HG03196 (cell line): ENCODE results near the gene WASHC3.
"Not testable (repeated sequence)": the region's sequence is repeated elsewhere in the genome, so short reads cannot be mapped to it uniquely, and the experiment has no call there.

Experiments used
- ATAC-seq: cut with Tn5 transposase; IDR thresholded peaks from one replicate; pipeline ENCODE4 v1.9.1; 2021; ENCODE audit not compliant: unreplicated experiment

The WASHC3 gene, protein sequence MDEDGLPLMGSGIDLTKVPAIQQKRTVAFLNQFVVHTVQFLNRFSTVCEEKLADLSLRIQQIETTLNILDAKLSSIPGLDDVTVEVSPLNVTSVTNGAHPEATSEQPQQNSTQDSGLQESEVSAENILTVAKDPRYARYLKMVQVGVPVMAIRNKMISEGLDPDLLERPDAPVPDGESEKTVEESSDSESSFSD

DNA sequence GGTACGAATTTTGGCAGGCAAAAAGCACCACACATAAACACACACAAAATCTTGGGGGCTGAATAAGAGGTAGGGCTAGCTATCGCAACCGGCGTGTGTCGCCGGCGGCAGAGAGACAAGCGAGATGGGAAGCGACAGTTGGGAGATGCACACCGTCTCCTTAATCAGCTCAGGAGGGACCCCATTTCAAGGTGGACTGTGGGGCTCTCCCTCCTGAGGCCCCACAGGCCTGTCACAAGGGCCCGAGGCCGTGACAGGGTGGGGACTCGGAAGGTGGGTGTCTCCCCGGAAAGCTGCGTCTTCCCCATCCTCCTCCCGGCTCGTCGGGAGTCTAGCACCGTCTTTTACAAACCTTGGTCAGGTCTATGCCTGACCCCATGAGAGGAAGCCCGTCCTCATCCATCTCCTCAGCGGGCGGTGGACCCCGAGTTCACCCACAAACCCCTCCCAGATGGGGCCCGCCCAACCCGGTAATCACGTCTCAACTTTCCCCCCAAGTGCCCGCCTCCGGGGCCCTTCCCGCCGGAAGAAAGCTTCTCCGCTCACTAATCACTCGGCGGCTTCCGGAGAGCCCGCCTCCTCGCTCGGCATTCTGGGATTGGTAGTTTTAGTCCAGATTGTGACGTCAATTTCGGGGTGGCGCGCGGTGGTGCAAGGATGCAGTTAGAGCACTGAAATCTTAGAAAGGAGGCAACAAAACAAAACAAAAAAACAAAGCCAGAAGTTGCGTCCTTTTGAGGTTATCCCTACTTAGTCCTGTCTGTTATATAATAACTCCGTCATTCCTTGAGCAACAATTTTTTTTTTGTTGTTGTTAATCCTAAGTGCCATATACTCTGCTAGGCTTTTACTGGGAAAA, at the start of gene WASHC3:
WASHC3 (minus strand) TSS at position 432 of the 859 bp plus-strand sequence; CDS start at position 403, 29 bp downstream.
- peak; percentile 95 for ATAC-seq

DNA sequence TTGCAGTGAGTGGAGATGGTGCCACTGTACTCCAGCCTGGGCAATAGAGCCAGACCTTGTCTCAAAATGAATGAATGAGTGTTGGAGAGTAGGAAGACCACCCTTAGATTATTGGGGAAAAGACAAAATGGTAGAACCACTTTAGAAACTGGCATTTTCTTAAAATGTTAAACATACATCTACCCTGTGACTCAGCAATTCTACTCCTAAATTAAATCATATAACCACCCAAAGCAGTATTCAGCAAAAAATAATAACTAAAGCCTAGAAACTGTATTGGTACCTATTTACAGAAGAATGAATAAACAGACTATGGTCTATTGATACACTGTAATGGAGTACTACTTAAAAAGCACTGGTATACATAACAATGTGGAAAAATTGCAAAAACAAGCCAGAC, 49.0 kb upstream of the WASHC3 start:
- no peak for ATAC-seq

DNA sequence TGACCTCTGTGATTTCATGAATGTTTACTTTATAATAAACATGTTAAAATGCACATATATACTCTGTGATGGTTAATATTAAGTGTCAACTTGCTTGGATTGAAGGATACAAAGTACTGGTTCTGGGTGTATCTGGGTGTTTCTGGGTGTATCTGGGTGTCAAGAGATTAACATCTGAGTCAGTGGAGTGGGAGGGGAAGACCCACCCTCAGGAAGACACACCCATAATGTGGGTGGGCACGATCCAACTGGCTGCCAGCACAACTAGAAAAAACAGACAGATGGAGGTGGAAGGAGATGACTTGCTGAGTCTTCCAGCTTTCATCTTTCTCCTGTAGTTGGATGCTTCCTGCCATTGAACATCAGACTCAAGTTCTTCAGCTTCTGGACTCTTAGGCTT, 46.2 kb upstream of the WASHC3 start:
- no peak for ATAC-seq

DNA sequence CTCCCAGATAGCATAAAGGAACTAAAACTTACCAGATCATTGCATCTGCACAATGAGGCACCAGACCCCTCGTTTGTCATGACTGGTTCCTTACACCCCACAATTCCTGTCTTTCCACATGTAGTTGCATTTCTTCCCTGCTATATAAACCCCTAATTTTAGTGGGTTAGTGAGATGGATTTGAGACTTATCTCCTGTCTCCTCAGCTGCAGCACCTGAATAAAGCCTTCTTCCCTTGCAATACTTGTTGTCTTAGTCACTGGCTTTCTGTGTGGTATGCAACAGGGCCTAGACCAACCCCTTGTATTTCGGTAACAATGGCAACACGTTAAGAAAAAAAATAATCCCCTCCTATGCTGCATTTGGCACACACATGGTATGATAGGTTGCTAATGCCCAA, 45.1 kb upstream of the WASHC3 start:
- ATAC-seq, result no peak

DNA sequence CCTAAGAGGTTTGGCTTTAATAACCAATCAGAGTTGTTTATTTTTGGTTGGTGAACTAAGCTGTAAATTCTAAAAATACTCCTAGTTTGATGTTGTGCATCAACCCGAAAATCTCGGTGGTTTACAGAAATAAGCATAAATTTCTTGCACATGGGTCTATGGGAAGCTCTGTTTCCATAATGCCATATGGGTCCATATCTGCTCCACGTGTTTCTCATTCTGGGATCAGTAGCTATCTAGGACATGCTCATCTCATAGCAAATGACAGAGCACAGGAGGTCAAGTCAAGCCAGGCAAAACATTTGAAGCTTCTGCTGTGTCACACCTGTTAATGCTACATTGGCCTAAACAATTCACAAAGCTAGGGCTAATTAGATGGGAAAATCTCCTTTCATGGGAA, 35.1 kb upstream of the WASHC3 start:
- no peak for ATAC-seq

DNA sequence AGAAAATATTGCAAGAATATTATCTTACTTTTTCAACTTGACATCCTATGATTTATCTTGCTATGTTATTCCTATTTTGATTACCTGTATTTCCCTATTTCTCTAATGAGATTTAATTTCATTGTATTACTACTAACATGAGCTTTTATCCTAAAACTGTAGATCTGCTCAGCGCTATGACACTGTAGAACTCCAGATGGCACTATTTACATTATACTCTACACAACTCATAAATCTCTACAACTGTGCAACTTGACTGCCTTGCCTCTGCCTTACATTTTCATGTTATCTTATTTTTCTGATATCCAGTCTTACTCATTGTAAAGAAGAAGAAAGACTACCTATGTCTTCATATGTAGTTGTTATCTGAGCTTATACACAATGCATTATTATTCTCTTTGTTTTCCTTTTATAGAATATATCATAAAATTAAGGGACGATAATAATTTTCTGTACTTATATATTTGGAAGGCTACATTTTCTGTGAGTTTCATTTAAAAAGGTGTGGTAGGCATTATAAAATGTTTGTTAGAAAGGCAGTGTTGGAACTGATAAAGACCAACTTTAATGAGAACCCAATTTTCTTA, 34.0 kb upstream of the WASHC3 start:
- ATAC-seq, result no peak

DNA sequence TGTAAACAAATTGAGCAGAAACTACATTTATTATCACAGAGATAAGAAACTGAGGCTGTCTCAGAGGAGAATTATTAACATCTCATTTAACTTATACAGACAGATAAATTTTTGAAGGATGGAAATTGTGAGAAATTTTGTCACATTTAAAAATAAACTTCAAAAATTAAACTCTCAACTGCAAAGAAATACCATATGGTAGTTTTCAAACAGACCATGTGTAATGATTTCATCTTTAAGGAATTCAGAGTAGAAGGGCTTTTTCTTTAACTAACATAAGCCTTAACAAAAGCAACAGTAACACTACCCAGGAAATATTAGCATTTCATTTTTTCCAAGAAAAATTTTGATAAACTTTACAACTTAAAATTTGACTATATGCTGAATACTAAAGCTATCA, 31.5 kb upstream of the WASHC3 start:
- no peak for ATAC-seq

DNA sequence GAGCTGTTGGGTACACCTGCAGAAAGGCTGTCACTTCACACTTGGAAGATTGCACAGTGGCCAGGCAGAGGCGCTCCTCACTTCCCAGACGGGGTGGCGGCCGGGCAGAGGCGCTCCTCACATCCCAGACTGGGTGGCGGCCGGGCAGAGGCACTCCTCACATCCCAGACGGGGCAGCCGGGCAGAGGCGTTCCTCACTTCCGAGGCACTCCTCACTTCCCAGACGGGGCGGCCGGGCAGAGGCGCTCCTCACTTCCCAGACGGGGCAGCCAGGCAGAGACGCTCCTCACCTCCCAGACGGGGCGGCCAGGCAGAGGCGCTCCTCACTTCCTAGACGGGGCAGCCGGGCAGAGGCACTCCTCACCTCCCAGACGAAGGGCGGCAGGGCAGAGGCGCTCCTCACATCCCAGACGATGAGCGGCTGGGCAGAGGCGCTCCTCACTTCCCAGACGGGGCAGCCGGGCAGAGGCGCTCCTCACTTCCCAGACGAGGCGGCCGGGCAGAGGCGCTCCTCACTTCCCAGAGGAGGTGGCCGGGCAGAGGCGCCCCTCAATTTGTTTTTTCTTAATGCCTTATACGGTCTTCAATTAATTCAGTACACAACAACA, 27.5 kb upstream of the WASHC3 start:
- not testable (repeated sequence) for ATAC-seq

DNA sequence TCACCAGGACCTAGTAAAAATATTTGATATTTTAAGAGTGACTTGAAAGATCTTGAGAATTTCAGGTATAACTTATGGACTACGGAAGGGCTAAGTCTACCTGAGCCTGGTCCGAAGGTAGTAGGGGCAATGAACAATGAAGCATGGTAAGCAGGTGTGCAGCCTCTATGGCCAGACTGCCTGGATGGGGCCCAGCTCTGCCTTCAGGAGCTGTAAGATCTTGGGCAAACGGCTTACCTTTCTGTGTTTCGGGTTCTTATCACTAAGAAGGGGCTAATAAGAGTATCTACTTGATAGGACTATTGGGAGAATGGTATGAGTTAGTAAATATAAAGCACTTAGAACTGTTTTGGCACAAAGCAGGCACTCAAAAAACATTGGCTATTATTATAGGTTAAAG, 19.1 kb upstream of the WASHC3 start:
- ATAC-seq, result no peak

DNA sequence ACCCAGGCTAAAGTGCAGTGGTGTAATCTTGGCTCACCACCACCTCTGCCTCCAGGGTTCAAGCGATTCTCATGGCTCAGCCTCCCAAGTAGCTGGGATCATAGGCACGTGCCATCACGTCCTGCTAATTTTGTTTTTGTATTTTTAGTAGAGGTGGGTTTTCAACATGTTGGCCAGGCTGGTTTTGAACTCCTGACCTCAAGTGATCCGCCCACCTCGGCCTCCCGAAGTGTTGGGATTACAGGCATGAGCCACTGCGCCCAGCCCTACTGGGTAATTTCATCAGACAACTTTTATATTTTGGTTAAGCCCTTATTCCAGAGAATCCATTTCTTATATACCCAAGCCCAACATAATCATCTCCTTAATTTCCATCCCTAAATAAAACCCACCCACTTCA, 10.3 kb upstream of the WASHC3 start:
- not testable (repeated sequence) for ATAC-seq

DNA sequence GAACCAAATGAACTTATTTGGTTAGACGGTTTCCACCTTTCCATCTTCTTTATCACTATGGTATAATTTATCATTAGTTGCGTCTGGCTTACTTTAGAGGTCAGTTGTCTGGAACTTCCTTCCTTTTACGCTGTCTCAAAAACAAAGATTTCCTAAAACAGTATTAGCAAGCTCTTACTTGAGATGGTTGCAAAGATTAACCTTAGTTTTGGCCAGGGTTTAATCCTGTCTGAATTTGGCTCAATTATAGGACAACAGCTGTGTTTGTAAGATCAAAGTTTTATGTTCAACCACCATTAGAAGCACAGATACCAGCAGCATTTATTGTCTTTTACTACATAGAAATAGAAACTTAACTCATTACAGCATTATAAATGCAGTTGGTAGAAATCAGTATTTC, 7.9 kb upstream of the WASHC3 start:
- ATAC-seq, result no peak

DNA sequence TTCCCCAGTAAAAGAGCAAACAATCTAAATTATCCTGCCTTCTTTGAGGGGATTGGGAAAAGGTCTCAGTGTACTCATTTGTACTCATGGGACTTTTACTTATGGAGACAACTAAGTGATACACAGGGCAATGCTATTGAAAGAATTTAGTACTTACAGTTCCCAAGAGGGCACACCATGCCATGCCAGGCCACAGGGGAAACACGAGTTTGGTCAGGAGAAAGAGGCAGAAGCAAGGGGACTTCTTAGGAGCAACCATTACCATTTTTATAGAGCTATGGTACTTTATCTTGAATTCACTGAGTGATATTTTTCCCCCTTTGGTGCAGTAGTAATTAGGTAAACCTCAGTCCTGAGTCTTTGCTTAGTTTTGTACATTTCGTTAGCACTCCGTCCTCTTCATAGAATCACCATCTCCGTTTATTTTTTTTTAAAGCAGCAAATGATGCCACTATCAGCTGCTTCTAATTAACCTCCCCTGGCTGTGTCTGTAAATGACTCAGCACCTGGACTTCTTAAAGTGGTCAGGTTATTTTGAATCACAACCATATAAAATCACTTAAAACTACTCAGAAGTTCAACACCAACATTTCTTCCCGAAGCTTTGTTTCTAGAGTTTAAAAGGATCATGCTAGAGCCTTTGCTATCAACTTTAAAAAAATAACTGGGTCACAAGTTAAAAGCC, 5.9 kb upstream of the WASHC3 start:
- no peak for ATAC-seq

DNA sequence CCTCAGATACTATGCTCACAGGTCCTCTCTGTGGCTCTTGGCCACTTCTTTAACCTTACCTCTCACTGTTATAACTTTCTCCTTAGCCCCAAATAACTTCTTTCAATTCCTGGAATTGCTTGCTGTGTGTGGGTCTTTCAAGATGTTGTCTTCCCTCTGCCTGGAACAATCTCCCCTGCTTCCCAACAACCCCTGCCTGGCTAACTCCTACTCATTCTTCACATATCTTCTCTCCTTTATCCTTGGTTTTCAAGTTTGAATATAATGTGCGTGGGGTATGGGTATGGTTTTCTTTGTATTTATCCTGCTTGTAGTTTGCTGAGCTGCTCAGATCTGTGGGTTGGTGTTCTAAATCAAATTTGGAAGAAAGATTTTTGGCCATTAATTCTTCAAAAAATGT, 2.7 kb upstream of the WASHC3 start:
- no peak for ATAC-seq

DNA sequence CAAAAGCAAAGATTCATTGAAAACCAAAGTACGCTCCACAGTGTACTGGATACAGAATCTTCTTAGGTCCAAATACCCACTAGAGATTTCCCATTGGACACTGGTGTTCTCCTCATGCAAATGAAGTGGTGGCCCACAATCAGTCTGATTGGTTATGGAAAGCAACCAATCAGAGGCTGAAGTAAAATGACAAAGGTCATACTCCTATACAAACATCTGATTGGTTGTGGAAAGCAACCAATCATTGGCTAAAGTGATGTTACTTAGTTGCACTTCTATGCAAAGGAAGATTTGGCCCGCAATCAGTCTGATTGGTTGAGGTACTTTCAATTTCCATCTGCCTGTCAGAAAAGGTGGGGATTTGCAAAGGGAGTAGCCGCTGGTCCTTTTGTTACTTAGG, 1.3 kb upstream of the WASHC3 start:
- ATAC-seq, result no peak

DNA sequence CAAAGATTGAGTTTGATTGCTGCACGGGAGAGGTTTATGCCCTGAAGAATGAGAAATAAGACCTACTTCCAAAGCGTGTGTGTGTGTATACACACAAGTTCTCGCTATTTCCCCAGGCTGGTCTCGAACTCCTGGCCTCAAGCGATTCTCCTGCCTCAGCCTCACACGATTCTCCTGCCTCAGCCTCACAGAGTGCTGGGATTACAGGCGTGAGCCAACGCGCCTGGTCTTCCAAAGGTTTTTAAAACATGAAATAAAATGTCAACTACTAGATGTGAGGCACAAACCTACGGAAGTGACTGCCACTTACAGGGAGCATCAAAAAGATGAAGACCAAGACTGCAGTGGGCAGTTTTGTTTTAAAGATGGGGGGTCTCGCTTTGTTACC, 622 bp upstream of the WASHC3 start:
- ATAC-seq, result no peak

DNA sequence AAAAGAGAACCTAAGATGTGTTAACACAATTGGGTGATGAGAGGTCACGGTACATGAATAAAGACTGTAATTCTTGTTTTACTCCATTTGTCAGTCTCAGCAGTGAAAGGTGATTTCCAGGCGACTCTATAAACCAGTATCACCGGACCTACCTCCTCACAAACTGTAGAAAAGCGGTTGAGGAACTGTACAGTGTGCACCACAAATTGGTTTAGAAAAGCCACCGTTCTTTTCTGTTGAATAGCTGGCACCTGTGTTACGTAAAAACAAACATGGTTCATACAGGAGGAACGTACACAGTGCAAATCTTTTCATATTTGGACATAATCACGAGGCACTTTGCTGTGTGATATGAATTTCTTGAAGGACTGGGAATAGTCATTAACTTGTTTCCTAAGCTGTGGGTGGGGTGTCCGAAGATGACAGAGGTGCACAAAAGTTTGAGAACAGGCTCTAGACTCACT, 663 bp downstream of the WASHC3 start:
- peak; percentile 40 for ATAC-seq

DNA sequence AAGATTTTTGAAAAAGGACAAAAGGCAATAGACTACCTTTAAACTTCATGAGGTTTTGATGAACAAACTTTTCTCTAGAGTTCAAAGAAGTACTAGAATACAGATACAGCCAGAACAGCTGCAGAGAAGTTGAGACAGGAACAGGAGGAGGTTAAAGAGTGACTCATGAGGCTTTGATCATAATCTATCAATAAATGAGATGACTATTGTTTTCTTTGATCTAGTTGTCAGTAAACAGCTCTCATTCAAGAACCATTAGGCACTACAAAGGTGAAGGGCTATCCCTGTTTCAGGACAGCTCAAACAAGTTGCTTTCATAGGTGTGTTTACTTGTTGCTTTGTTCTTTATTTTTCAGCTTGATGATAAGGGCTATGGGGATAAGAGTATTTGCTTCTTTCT, 2.4 kb downstream of the WASHC3 start:
- no peak for ATAC-seq

DNA sequence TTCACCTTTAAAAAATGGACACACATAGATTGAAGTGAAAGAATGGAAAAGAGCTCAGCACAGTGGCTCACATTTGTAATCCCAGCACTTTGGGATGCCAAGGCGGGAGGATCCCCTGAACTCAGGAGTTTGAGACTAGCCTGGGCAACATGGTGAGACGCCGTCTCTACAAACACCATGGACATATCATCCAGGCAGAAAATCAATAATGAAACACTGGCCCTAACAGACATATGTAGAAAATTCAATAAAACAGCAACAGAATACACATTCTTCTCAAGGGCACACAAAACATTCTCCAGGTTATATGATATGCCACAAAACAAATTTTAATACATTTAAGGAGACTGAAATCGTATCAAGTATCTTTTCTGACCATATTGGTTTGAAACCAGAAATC, 7.4 kb downstream of the WASHC3 start:
- ATAC-seq, result no peak

DNA sequence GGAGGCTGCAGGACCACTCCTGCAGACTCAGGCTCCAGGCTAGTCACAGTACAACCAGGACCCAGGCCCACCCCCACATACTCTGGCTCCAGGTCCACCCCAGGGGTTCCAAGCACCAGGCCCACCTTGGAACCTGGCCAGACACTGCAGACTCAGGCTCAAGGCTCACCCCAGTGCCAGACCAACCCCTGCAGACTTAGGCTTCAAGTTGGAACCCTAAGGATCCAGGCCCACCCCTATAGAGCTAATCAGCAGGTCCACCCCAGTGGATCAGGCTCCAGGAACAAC, 8.8 kb downstream of the WASHC3 start:
- ATAC-seq, result no peak

DNA sequence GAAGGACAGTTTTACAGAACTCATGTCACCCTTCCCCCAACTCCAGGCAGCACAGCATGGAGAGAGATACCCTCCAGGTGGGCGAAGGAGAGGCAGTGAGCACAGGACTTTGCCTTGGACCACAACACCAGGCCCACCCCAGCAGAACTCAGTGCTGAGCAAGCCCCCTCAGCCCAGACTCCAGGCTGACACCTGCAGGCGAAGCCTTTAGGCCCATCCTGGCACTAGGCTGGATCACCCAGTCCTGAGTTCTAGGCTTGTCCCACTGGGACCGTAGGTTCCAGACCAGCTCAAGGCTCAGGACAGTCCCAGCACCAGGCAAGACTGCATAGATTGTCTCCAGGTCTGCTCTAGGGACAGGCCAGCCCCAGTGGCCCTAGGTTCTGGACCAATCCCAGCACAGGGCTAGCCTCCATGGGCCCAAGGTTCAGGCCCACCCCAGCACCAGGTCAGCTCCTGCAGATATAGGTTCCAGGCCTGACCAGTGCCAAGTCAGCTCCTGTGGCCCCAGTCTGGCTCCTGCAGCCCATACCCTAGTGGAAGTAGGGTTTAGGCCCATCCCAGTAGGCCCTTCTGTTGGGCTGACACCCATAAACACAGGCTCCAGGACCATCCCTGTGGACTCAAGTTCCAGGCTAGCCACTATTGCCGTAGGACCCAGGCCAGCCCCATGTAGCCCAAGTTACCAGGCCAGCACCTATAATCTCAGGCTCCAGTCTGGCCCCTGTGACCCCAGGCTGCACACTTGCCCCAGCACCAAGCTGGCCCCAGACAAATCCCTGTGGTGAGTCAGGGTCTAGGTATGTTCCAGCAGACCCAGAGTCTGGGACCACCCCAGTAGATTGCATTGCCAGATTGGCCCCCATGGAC, 9.4 kb downstream of the WASHC3 start:
- ATAC-seq, result no peak
